Erythroblast (primary cell): ENCODE measurements around the gene DHRS3.

Source experiments
- DNase-seq, 2 experiments: peaks; one replicate each; lab custom pipeline; 2025; lab: John Stamatoyannopoulos, UW
- GATA1 ChIP-seq: IDR thresholded peaks from 2 replicates; pipeline ENCODE4 v1.6.1; 2011; ENCODE audit warnings: low read depth, mild to moderate bottlenecking, control low read depth, low read length, moderate library complexity
- POLR2A ChIP-seq: IDR thresholded peaks from 2 replicates; pipeline ENCODE4 v1.6.1; 2011; ENCODE audit warnings: mild to moderate bottlenecking, low read length

The DHRS3 gene

GRCh38 chr1:12556957-12557935, 60.8 kb downstream of the DHRS3 start:
- DNase-seq: no peak
- TF ChIP-seq GATA1 (no peak), POLR2A (no peak)

GRCh38 chr1:12556368-12556930, 61.6 kb downstream of the DHRS3 start:
- DNase-seq: no peak
- TF ChIP-seq POLR2A: no peak
- no peak for TF ChIP-seq GATA1

- TF ChIP-seq POLR2A: no peak
- TF ChIP-seq GATA1: no peak
Measured at GRCh38 chr1:12555411-12556367, 62.3 kb downstream of the DHRS3 start.

GRCh38 chr1:12554521-12555305, 63.3 kb downstream of the DHRS3 start:
- TF ChIP-seq GATA1 (no peak), POLR2A (no peak)
- no peak for DNase-seq

More at GRCh38 chr1:12555411-12556367, 62.3 kb downstream of the DHRS3 start:
- DNase-seq: no peak

GRCh38 chr1:12553963-12554362, 64.0 kb downstream of the DHRS3 start:
- DNase-seq: peak in 1 of 2 experiments; percentile 14
- TF ChIP-seq POLR2A (no peak), GATA1 (no peak)

GRCh38 chr1:12552951-12553921, 64.8 kb downstream of the DHRS3 start:
- TF ChIP-seq POLR2A: no peak
- no peak for TF ChIP-seq GATA1
- no peak for DNase-seq

- DNase-seq: no peak
- TF ChIP-seq GATA1 (no peak), POLR2A (no peak)
Measured at GRCh38 chr1:12552111-12552888, 65.7 kb downstream of the DHRS3 start.

- no peak for DNase-seq
- TF ChIP-seq GATA1 (no peak), POLR2A (no peak)
Measured at GRCh38 chr1:12551584-12551983, 66.4 kb downstream of the DHRS3 start.

GRCh38 chr1:12549460-12550349, 68.3 kb downstream of the DHRS3 start:
- TF ChIP-seq GATA1 (no peak), POLR2A (no peak)
- no peak for DNase-seq

GRCh38 chr1:12548973-12549459, 69.0 kb downstream of the DHRS3 start:
- DNase-seq: no peak
- TF ChIP-seq POLR2A (no peak), GATA1 (no peak)
